HepG2 (cell line): ENCODE data around the gene COQ5. TPM values are rescaled to one million over a fixed set of nuclear protein-coding genes. Genes with fewer than 3 reads are reported as not detected.

Experiments used
- ATAC-seq: fragments of 200-7000 bp; cut with Tn5 transposase; 3 replicates; pipeline ENCODE4 v1.9.1; 2020; ENCODE audit warnings: mild to moderate bottlenecking, moderate library complexity
- BruUV-seq: library from RNA; stranded (reverse); fragments of 400-500 nt; replicated peaks from 2 replicates; lab custom pipeline; 2021; lab: Mats Ljungman, UMichigan
- CTCF ChIA-PET: fragments of 300-600 bp; formaldehyde crosslinking; extraction: SDS; loops from one replicate; lab custom pipeline; 2021; ENCODE audit warnings: low total read pairs, inconsistent platforms, low intra/inter-chr PET ratio; lab: Yijun Ruan, JAX
- POLR2A ChIA-PET: fragments of 350-600 bp; sonication (Branson Sonifier 250); formaldehyde crosslinking; loops from one replicate; lab custom pipeline; 2020; ENCODE audit warnings: antibody characterized with exemption, inconsistent platforms; lab: Yijun Ruan, JAX
- DNase-seq: peaks from one replicate; pipeline ENCODE4 v3.0.0-alpha.2; 2015; ENCODE audit warnings: low spot score
- FAIRE-seq: peaks from 3 replicates; lab custom pipeline; 2011; peaks lifted over from hg19 to GRCh38; lab: Jason Lieb, UNC
- H2AFZ ChIP-seq: one replicate; pipeline ENCODE4 v1.6.1; 2011; ENCODE audit warnings: low read length, inconsistent platforms
- H3K27ac ChIP-seq: fragments of 300-600 bp; 3 replicates; pipeline ENCODE4 v1.8.0; 2011; ENCODE audit warnings: mixed run types, mild to moderate bottlenecking, mixed read lengths, low read length, inconsistent platforms; ENCODE audit not compliant: insufficient read depth; ENCODE audit errors: extremely low read length
- H3K27me3 ChIP-seq, 2 experiments: fragments of 200-600 bp in 1 of 2; 2 replicates in 1 of 2; 3 replicates in 1 of 2; pipeline versions ENCODE4 v1.6.0 to v1.8.0; 2011; ENCODE audit warnings: low read length in 2 of 2, mild to moderate bottlenecking in 2 of 2, moderate library complexity in 2 of 2, inconsistent platforms in 1 of 2; ENCODE audit not compliant: insufficient read depth in 2 of 2, control insufficient read depth in 1 of 2
- H3K36me3 ChIP-seq, 2 experiments: fragments of 200-600 bp in 1 of 2; replicated peaks in 1 of 2; 2 replicates in 1 of 2; 3 replicates in 1 of 2; pipeline versions ENCODE4 v1.5.1 to v1.8.0; 2011; ENCODE audit warnings: low read length in 2 of 2, inconsistent platforms in 1 of 2; ENCODE audit not compliant: insufficient read depth in 2 of 2, control insufficient read depth in 1 of 2
- H3K4me1 ChIP-seq: 2 replicates; pipeline ENCODE4 v1.5.1; 2012; ENCODE audit warnings: low read length, inconsistent platforms; ENCODE audit not compliant: insufficient read depth
- H3K4me2 ChIP-seq: 2 replicates; pipeline ENCODE4 v1.6.0; 2011; ENCODE audit warnings: low read depth, low read length, inconsistent platforms
- H3K4me3 ChIP-seq, 3 experiments: fragments of 200-600 bp in 1 of 3; sonication (generic), shearing (Covaris generic) in 1 of 3; replicated peaks in 1 of 3; 2 replicates each; pipeline ENCODE4 v1.5.1; 2011 to 2016; ENCODE audit warnings: low read length in 3 of 3, inconsistent platforms in 2 of 3, low read depth in 2 of 3, mild to moderate bottlenecking in 2 of 3, control low read depth in 1 of 3, mixed read lengths in 1 of 3; ENCODE audit not compliant: insufficient read depth in 1 of 3
- H3K79me2 ChIP-seq: one replicate; pipeline ENCODE4 v1.6.1; 2011; ENCODE audit warnings: low read length, inconsistent platforms; ENCODE audit not compliant: insufficient read depth
- H3K9ac ChIP-seq: 2 replicates; pipeline ENCODE4 v1.6.0; 2011; ENCODE audit warnings: mild to moderate bottlenecking, low read depth, low read length, inconsistent platforms; ENCODE audit not compliant: insufficient read depth
- H3K9me3 ChIP-seq: 2 replicates; pipeline ENCODE4 v1.5.1; 2012; ENCODE audit warnings: mild to moderate bottlenecking, low read length
- H4K20me1 ChIP-seq: 2 replicates; pipeline ENCODE4 v1.6.0; 2011; ENCODE audit warnings: inconsistent platforms, mild to moderate bottlenecking, low read length, moderate library complexity; ENCODE audit not compliant: insufficient read depth
- CSRNP2 ChIP-seq: sonication (generic); formaldehyde crosslinking; conservative IDR thresholded peaks from 2 replicates; pipeline ENCODE4 v1.8.0; 2022; ENCODE audit warnings: low read depth, missing genetic modification reagents
- GABPB1 ChIP-seq: IDR thresholded peaks from 2 replicates; pipeline ENCODE4 v1.6.1; 2016; ENCODE audit warnings: mild to moderate bottlenecking, missing genetic modification reagents, moderate library complexity, missing compliant biosample characterization
- PLRG1 ChIP-seq: fragments of 450-650 bp; conservative IDR thresholded peaks from 2 replicates; pipeline ENCODE4 v1.6.1; 2016
- POLR2AphosphoS5 ChIP-seq: IDR thresholded peaks from 2 replicates; pipeline ENCODE4 v1.6.1; 2012; ENCODE audit warnings: low read depth, low read length
- RBM22 ChIP-seq: fragments of 200-400 bp; formaldehyde crosslinking; optimal IDR thresholded peaks from 2 replicates; pipeline ENCODE3; 2017; ENCODE audit warnings: mild to moderate bottlenecking, low read length, moderate library complexity
- SMAD1 ChIP-seq: sonication (generic); formaldehyde crosslinking; IDR thresholded peaks from 2 replicates; pipeline ENCODE4 v1.4.0; 2020; ENCODE audit warnings: missing genetic modification reagents, low read depth, mild to moderate bottlenecking, borderline replicate concordance
- SOX6 ChIP-seq, 2 experiments: fragments of 450-650 bp in 1 of 2; sonication (generic) in 1 of 2; formaldehyde crosslinking in 1 of 2; IDR thresholded peaks; 2 replicates each; pipeline versions ENCODE4 v1.4.0 to v1.6.1; 2017 to 2020; ENCODE audit warnings: antibody characterized with exemption in 1 of 2, mild to moderate bottlenecking in 1 of 2, missing genetic modification reagents in 1 of 2
- ZBTB21 ChIP-seq: sonication (generic); formaldehyde crosslinking; IDR thresholded peaks from 2 replicates; pipeline ENCODE4 v1.4.0; 2020; ENCODE audit warnings: missing genetic modification reagents
- WGBS: methylation state at CpG from one replicate; pipeline ENCODE4 v1.1.6; 2017; ENCODE audit warnings: low lambda C conversion rate; 5-methylcytosine and 5-hydroxymethylcytosine counted together
- in situ Hi-C: cut with HindIII; loops from 2 replicates; pipeline ENCODE4 v1.10.0; 2017; ENCODE audit warnings: low pct_unique_long_range_greater_than_20kb; ENCODE audit not compliant: extremely low pct_ligation_motif_present
- intact Hi-C: fragments of 100-400 bp; cut with micrococcal nuclease; formaldehyde crosslinking; loops from one replicate; pipeline ENCODE4 v1.10.0; 2022; ENCODE audit not compliant: unreplicated experiment
- polyA plus RNA-seq, 8 experiments: library from polyadenylated mRNA; depleted of rRNA in 3 of 8; stranded (reverse) in 7 of 8; unstranded in 1 of 8; fragments of >200 nt; fragmentation: Illumina TruSeq in 4 of 8; extraction: Trizol in 4 of 8; gene quantifications; 2 replicates each; pipeline versions ENCODE4 v1.2.1 to v1.2.3, GENCODE V29; 2011 to 2016; ENCODE audit warnings: low read depth in 4 of 8, missing spikeins in 1 of 8, mixed read lengths in 1 of 8; ENCODE audit not compliant: insufficient read depth in 1 of 8
- total RNA-seq, 5 experiments: library from RNA; depleted of rRNA; stranded (reverse); fragments of >200 nt; fragmentation: Illumina TruSeq; extraction: Trizol; gene quantifications; 2 replicates each; pipeline ENCODE4 v1.2.3, GENCODE V29; 2016; ENCODE audit warnings: low read depth in 1 of 5

The COQ5 gene
- total and polyA plus RNA-seq, 2 of the 13 experiments (the other 11 are each of a cell fraction or from before 2014, with no cell fraction given) = 36.4 to 41.5 TPM

DNA sequence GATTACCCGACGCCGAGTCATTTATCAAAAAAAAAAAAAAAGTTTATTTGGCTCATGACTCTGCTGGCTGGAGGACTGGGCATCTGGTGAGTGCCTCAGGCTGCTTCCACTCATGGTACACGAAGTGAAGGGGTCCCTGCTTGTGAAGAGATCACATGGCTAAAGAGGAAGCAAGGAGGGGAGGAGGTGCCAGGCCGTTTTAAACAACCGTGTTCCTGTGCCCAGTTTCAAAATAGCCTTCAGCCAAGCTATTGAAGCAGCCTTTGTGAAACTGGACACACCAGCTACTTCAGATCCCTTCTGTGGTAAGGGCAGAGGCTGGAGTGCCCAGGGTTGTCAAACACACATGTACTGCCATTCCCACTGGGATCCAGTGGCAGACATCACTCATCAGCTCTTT, 44.6 kb upstream of the COQ5 start:
- no peak overlapping the region for H3K27ac ChIP-seq
- 91% methylated on average over 6 of the region's 6 CpGs for WGBS
- intact Hi-C loops = no loop called here
- no peak overlapping the region for H3K4me2 ChIP-seq
- POLR2A ChIA-PET = no interaction called here
- in situ Hi-C loops = no loop called here
- no peaks in the 10 kb centered on the region for H3K27me3 ChIP-seq
- no peak overlapping the region for H2AFZ ChIP-seq
- BruUV-seq = no TSS peak
- H3K4me1 ChIP-seq = no peaks in the 10 kb centered on the region
- H3K9ac ChIP-seq = no peak overlapping the region
- no peak for DNase-seq
- no peaks in the 10 kb centered on the region for H3K9me3 ChIP-seq
- CTCF ChIA-PET = no interaction called here
- TF ChIP-seq SOX6 (IDR thresholded peaks at IDR 0.05) (no peak), SOX6 (CRISPR knock-in tag; IDR thresholded peaks at IDR 0.05) (no peak), CSRNP2 (CRISPR knock-in tag) (no peak), RBM22 (peak; percentile 49), PLRG1 (no peak), POLR2AphosphoS5 (no peak)
- peaks cover 45 to 86% of the 10 kb centered on the region in 2 experiments for H3K36me3 ChIP-seq
- FAIRE-seq = no peak
- no peak for ATAC-seq
- H4K20me1 ChIP-seq = no peaks in the 10 kb centered on the region
- H3K79me2 ChIP-seq = no peaks in the 10 kb centered on the region
- no peak overlapping the region for H3K4me3 ChIP-seq

DNA sequence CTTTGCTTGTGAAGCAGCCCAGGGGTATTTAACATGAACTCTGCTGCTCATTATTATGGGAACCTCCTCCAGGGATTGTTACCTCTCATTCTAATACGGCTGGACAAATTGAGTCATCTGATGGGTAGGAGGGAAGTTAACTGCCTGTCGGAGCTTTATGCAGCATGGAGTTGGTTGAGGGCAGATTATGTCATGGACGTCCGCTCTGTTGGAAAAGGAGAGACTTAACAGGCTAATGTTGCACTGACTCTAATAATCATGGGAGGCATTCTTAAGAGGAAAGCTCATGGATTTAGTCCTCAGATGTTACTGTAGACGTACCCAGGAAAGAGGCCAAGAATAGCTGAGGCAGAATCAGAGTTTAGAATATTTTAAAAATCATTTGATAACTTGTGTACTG, 42.3 kb upstream of the COQ5 start:
- no peak for DNase-seq
- ChIA-PET POLR2A (interaction anchor here (1.3 kb wide), 1 partner anchor 10 kb away, joined by 4 read pairs; the partner anchor contains the start of gene POP5), CTCF (no interaction called here)
- H4K20me1 ChIP-seq = no peaks in the 10 kb centered on the region
- in situ Hi-C loops (no loop called here), intact Hi-C loops (no loop called here)
- H3K27ac ChIP-seq = no peak overlapping the region
- H3K4me2 ChIP-seq = no peak overlapping the region
- no TSS peak for BruUV-seq
- ATAC-seq = no peak
- H3K9me3 ChIP-seq = no peaks in the 10 kb centered on the region
- no peaks in the 10 kb centered on the region for H3K79me2 ChIP-seq
- peaks cover 38 to 88% of the 10 kb centered on the region in 2 experiments for H3K36me3 ChIP-seq
- no peak overlapping the region for H2AFZ ChIP-seq
- FAIRE-seq = no peak
- H3K27me3 ChIP-seq = no peaks in the 10 kb centered on the region
- H3K4me1 ChIP-seq = no peaks in the 10 kb centered on the region
- H3K4me3 ChIP-seq = no peak overlapping the region
- WGBS = 95% methylated on average over 5 of the region's 5 CpGs
- no peak overlapping the region for H3K9ac ChIP-seq
- TF ChIP-seq SMAD1 = no peak
- no peak for TF ChIP-seq GABPB1 (CRISPR knock-in tag)
- no peak for TF ChIP-seq ZBTB21 (CRISPR knock-in tag)
